Esophagus muscularis mucosa (tissue), 4 donors: ENCODE data around the gene TAF1C.

Experiments
- CTCF ChIP-seq, 3 experiments: fragments of 200-600 bp in 2 of 3; fragments of 450-650 bp in 1 of 3; sonication (generic) in 2 of 3; IDR thresholded peaks; one replicate each; pipeline ENCODE4 v1.5.1; 2017 to 2019; ENCODE audit warnings: antibody characterized with exemption in 3 of 3, mild to moderate bottlenecking in 2 of 3, moderate library complexity in 1 of 3
- EP300 ChIP-seq: sonication (generic); formaldehyde crosslinking; IDR thresholded peaks from one replicate; pipeline ENCODE4 v1.6.1; 2017; ENCODE audit warnings: antibody characterized with exemption
- POLR2A ChIP-seq: fragments of 450-650 bp; IDR thresholded peaks from one replicate; pipeline ENCODE4 v1.6.1; 2017; ENCODE audit warnings: antibody characterized with exemption, moderate library complexity, mild to moderate bottlenecking, low read depth
- POLR2AphosphoS5 ChIP-seq, 2 donors: sonication (generic); formaldehyde crosslinking; IDR thresholded peaks; one replicate each; pipeline ENCODE4 v1.6.1; 2017; ENCODE audit warnings: antibody characterized with exemption in 2 of 2

GRCh38 chr16:84195201-84196093 is 8.6 kb upstream of the TAF1C start:
- TF ChIP-seq CTCF (IDR thresholded peaks at IDR 0.05) = no peak
- no peak for TF ChIP-seq POLR2A
- TF ChIP-seq POLR2AphosphoS5 (IDR thresholded peaks at IDR 0.05) = no peak
- no peak for TF ChIP-seq EP300
